ENCODE data around the gene TDRD10. TPM values are rescaled to one million over a fixed set of nuclear protein-coding genes. Genes with fewer than 3 reads are reported as not detected.

Gene TDRD10
- total RNA-seq, 1 experiment from 2014 or later = 0.31 TPM

DNA sequence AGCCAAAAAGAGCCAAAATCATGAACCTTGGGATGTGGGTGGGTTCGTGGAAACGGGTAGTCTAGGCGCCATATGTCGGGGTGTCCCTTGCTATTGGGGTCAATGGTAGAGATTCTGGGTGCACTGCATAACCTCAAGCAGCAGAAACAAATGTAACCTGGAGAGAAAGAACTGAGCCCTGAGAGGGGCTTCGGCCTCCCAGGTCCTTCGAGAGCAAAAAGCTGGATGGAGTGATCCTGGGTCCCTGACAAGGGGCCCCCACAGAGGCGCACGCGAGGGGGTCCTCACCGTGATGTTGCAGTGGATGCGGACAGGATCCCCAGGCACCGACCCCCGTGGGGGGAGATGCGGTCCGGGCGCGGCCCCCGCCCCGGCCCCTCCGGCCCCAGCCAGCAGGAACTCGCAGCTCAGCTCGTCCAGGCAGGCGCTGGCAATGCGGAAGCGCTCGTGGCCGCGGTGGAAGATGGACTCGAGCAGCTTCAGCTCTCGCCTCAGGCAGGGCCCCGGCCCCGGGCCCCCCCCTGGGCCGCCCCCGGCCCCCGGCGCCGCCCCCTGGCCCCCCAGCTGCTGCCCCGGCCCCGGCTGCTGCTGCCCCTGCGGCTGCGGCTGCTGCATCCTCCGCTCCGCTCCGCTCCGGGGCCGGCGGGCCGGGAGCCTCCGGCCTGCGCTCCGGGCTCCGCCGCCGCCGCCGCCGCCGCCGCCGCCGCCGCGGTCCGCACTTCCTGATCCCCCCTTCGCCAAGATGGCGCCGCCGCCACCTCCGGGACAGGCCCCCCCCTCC is 56.1 kb downstream of the TDRD10 start, which contains the start of gene UBE2Q1:
Gene UBE2Q1, minus strand, starts transcription at position 724 of the 781 bp plus-strand sequence. Its CDS starts 109 bp downstream, at position 615.
- no peak within 1 kb of the TSS for H3K4ac ChIP-seq (ENCODE audit: low read depth, low read length)
- H2BK5ac ChIP-seq (ENCODE audit: insufficient read length, low read length) = no peak within 1 kb of the TSS
- no peaks in the 10 kb centered on the region; the same call in 1 of the 2 replicates for H3K4me1 ChIP-seq (ENCODE audit: insufficient read depth, low read length)
- peaks cover 22 to 38% (median 34%) of the 10 kb centered on the region in 3 experiments; a peak in 6 of 7 replicates for H3K36me3 Mint-ChIP-seq (ENCODE audit: insufficient read depth in 1 of 3, low read depth in 3 of 3)
- H4K8ac ChIP-seq (replicated peaks; ENCODE audit: insufficient read length, low read depth, low read length) = no peak within 1 kb of the TSS
- peaks cover 24 to 26% of the 10 kb centered on the region in 2 experiments for H3K4me1 Mint-ChIP-seq
- no CpG with 5 or more reads among the region's 69 CpGs for WGBS (ENCODE audit: extremely low coverage, insufficient read length, low lambda C conversion rate)
- no peak within 1 kb of the TSS for H2BK12ac ChIP-seq (ENCODE audit: insufficient read length, low read depth, low read length)
- no peak for DNase-seq
- no peaks in the 10 kb centered on the region for H4K20me1 ChIP-seq (ENCODE audit: control insufficient read depth, insufficient read depth, insufficient read length)
- H3K4me2 ChIP-seq (ENCODE audit: insufficient read depth, insufficient read length, low read length) = peak within 1 kb of the TSS; percentile 97
- H3K23ac ChIP-seq (ENCODE audit: insufficient read length, low read depth, low read length) = no peak within 1 kb of the TSS
- H2BK20ac ChIP-seq (ENCODE audit: low read depth, low read length, poor library complexity, severe bottlenecking) = no peak within 1 kb of the TSS
- peak within 1 kb of the TSS; percentile 88 to 97 for H3K4me3 Mint-ChIP-seq
- no peak within 1 kb of the TSS for H4K91ac ChIP-seq (ENCODE audit: insufficient read length, low read depth, low read length)
- no peak within 1 kb of the TSS for H3T11ph ChIP-seq (ENCODE audit: low read length)
- H3K56ac ChIP-seq (ENCODE audit: insufficient read length, low read depth, low read length) = no peak within 1 kb of the TSS
- H3K14ac ChIP-seq (ENCODE audit: insufficient read depth, low read length) = peak within 1 kb of the TSS; percentile 28; the same call in 1 of the 2 replicates
- H3K79me1 ChIP-seq (ENCODE audit: insufficient read depth, low read depth, low read length, poor library complexity, severe bottlenecking) = peaks cover 5% of the 10 kb centered on the region
- no peak within 1 kb of the TSS for H3K27ac ChIP-seq (ENCODE audit: insufficient read length, low read depth, low read length)
- H3K18ac ChIP-seq (ENCODE audit: insufficient read length, low read depth, low read length) = peak within 1 kb of the TSS; percentile 43
- H3K79me2 ChIP-seq (ENCODE audit: insufficient read depth, low read length) = peaks cover 9% of the 10 kb centered on the region; the same call in 1 of the 2 replicates
- no peak within 1 kb of the TSS for H2AK5ac ChIP-seq (ENCODE audit: insufficient read length, low read length)
- H2AFZ ChIP-seq (ENCODE audit: low read length) = no peak within 1 kb of the TSS
- peak within 1 kb of the TSS; percentile 85 for H3K9ac ChIP-seq (ENCODE audit: extremely low read depth, insufficient read length, low read length)
- no peaks in the 10 kb centered on the region for H3K27me3 ChIP-seq (ENCODE audit: insufficient read depth, low read length)
- H3K23me2 ChIP-seq (ENCODE audit: insufficient read length, low read depth, low read length, poor library complexity, severe bottlenecking) = peaks cover 11% of the 10 kb centered on the region
- peaks cover 0 to 4% of the 10 kb centered on the region in 2 experiments; a peak in 1 of 5 replicates for H3K9me3 Mint-ChIP-seq
- H2BK120ac ChIP-seq (ENCODE audit: low read depth, low read length, poor library complexity, severe bottlenecking) = no peak within 1 kb of the TSS
- H3K9me3 ChIP-seq (ENCODE audit: control insufficient read depth, low read depth, low read length) = no peaks in the 10 kb centered on the region
- TF ChIP-seq CTCF (conservative IDR thresholded peaks at IDR 0.05) = no peak
- peak within 1 kb of the TSS; percentile 90 to 95 (median 94) for H3K27ac Mint-ChIP-seq
- H3K27me3 Mint-ChIP-seq (ENCODE audit: low read depth) = no peaks in the 10 kb centered on the region
- no peak within 1 kb of the TSS for H2BK15ac ChIP-seq (ENCODE audit: low read depth, low read length)
- H4K5ac ChIP-seq (ENCODE audit: insufficient read length, low read depth, low read length) = no peak within 1 kb of the TSS
